GM23338 (cell line): ENCODE results near the gene TMEM51. TPM values are rescaled to one million over a fixed set of nuclear protein-coding genes. Genes with fewer than 3 reads are reported as not detected.
A peak's percentile ranks its signal among the peaks of the same experiment; 100 is the strongest.

ENCODE experiments used
- ATAC-seq: fragments of 200-7000 bp; cut with Tn5 transposase; 3 replicates; pipeline ENCODE4 v1.9.1; 2020
- DNase-seq: peaks from one replicate; pipeline ENCODE4 v3.0.0-alpha.2; 2015; ENCODE audit warnings: low spot score
- H2AFZ ChIP-seq: fragments of 200-600 bp; sonication (generic); 2 replicates; pipeline ENCODE4 v1.8.0; 2016; ENCODE audit warnings: antibody characterized with exemption, mild to moderate bottlenecking, moderate library complexity
- H3F3A ChIP-seq: fragments of 200-600 bp; sonication (generic); replicated peaks from 2 replicates; pipeline ENCODE4 v1.8.0; 2017; ENCODE audit warnings: antibody characterized with exemption, mixed run types, low read depth
- H3K27ac ChIP-seq: fragments of 200-600 bp; sonication (generic); 2 replicates; pipeline ENCODE4 v1.6.1; 2016; ENCODE audit warnings: low read depth
- H3K27me3 ChIP-seq: fragments of 200-600 bp; sonication (generic); 2 replicates; pipeline ENCODE4 v1.8.0; 2016; ENCODE audit warnings: mild to moderate bottlenecking, mixed run types, moderate library complexity; ENCODE audit not compliant: insufficient read depth
- H3K36me3 ChIP-seq: fragments of 200-600 bp; sonication (generic); 2 replicates; pipeline ENCODE4 v1.8.0; 2016; ENCODE audit warnings: mild to moderate bottlenecking; ENCODE audit not compliant: insufficient read depth
- H3K4me1 ChIP-seq: fragments of 200-600 bp; sonication (generic); 2 replicates; pipeline ENCODE4 v1.8.0; 2016; ENCODE audit warnings: mild to moderate bottlenecking, moderate library complexity; ENCODE audit not compliant: insufficient read depth
- H3K4me2 ChIP-seq: fragments of 200-600 bp; sonication (generic); 2 replicates; pipeline ENCODE4 v1.7.1; 2017; ENCODE audit warnings: mixed run types
- H3K4me3 ChIP-seq: fragments of 200-600 bp; sonication (generic); 2 replicates; pipeline ENCODE4 v1.6.1; 2016; ENCODE audit warnings: mixed run types
- H3K79me2 ChIP-seq: fragments of 200-600 bp; sonication (generic); replicated peaks from 2 replicates; pipeline ENCODE4 v1.8.0; 2017; ENCODE audit warnings: mild to moderate bottlenecking; ENCODE audit not compliant: insufficient read depth
- H3K9me2 ChIP-seq: fragments of 200-600 bp; sonication (generic); 2 replicates; pipeline ENCODE4 v1.8.0; 2017; ENCODE audit not compliant: insufficient read depth
- H4K20me1 ChIP-seq: fragments of 200-600 bp; sonication (generic); replicated peaks from 2 replicates; pipeline ENCODE4 v1.8.0; 2017; ENCODE audit warnings: mild to moderate bottlenecking; ENCODE audit not compliant: insufficient read depth
- H3K27ac Mint-ChIP-seq: 2 replicates; pipeline ENCODE4 v1.8.0; 2020; ENCODE audit warnings: inconsistent platforms, mild to moderate bottlenecking, moderate library complexity, mixed read lengths
- H3K27me3 Mint-ChIP-seq: 3 replicates; pipeline ENCODE4 v1.8.0; 2022; ENCODE audit warnings: low read depth, mild to moderate bottlenecking, moderate library complexity, mixed read lengths, inconsistent platforms; ENCODE audit not compliant: insufficient read depth, poor library complexity
- H3K36me3 Mint-ChIP-seq: 3 replicates; pipeline ENCODE4 v1.8.0; 2021; ENCODE audit warnings: low read depth, mild to moderate bottlenecking, inconsistent platforms, moderate library complexity, mixed read lengths
- H3K4me1 Mint-ChIP-seq: 3 replicates; pipeline ENCODE4 v1.8.0; 2020; ENCODE audit warnings: mild to moderate bottlenecking, inconsistent platforms, mixed read lengths
- H3K4me3 Mint-ChIP-seq: 3 replicates; pipeline ENCODE4 v1.8.0; 2021; ENCODE audit warnings: moderate library complexity, mild to moderate bottlenecking, inconsistent platforms, mixed read lengths
- H3K9me3 Mint-ChIP-seq: 3 replicates; pipeline ENCODE4 v1.8.0; 2020; ENCODE audit warnings: moderate library complexity, mild to moderate bottlenecking, inconsistent platforms, mixed read lengths
- CTCF ChIP-seq, 2 experiments: fragments of 200-600 bp in 1 of 2; sonication (generic) in 1 of 2; conservative IDR thresholded peaks; 2 replicates each; pipeline versions ENCODE4 v1.5.1 to v1.6.1; 2016 to 2017; ENCODE audit warnings: antibody characterized with exemption in 2 of 2, low read depth in 2 of 2, mild to moderate bottlenecking in 2 of 2, moderate library complexity in 1 of 2
- EZH2 ChIP-seq: fragments of 200-600 bp; sonication (generic); IDR thresholded peaks from one replicate; pipeline ENCODE4 v1.8.0; 2017; ENCODE audit warnings: antibody characterized with exemption, mild to moderate bottlenecking, low read depth; ENCODE audit not compliant: unreplicated experiment
- EZH2phosphoT487 ChIP-seq: fragments of 200-600 bp; sonication (generic); IDR thresholded peaks from one replicate; pipeline ENCODE4 v1.8.1; 2018; ENCODE audit warnings: antibody characterized with exemption; ENCODE audit not compliant: unreplicated experiment
- JUNB ChIP-seq: IDR thresholded peaks from one replicate; pipeline ENCODE4 v1.6.1; 2016; ENCODE audit warnings: antibody characterized with exemption; ENCODE audit not compliant: unreplicated experiment
- NANOG ChIP-seq: IDR thresholded peaks from 2 replicates; pipeline ENCODE4 v1.6.1; 2016; ENCODE audit warnings: antibody characterized with exemption, borderline replicate concordance
- POLR2AphosphoS5 ChIP-seq: IDR thresholded peaks from 2 replicates; pipeline ENCODE4 v1.6.1; 2016; ENCODE audit warnings: antibody characterized with exemption, low read depth
- ZNF331 ChIP-seq: fragments of 250-450 bp; sonication (Bioruptor Pico); IDR thresholded peaks from 2 replicates; pipeline ENCODE4 v1.5.0; 2020; ENCODE audit warnings: low read depth, mild to moderate bottlenecking, moderate library complexity
- polyA plus RNA-seq: library from polyadenylated mRNA; unstranded; fragments of >200 nt; fragmentation: Nextera tagmentation; extraction: Ambion mirVana; gene quantifications from 2 replicates; pipeline ENCODE4 v1.2.1, GENCODE V29; 2016
- total RNA-seq: library from RNA; depleted of rRNA; stranded (reverse); fragments of >200 nt; shearing (Covaris generic); gene quantifications from 2 replicates; pipeline ENCODE4 v1.2.3, GENCODE V29; 2014
- TF ChIP-seq, protein P1 (sequence below): IDR thresholded peaks from 2 replicates; pipeline ENCODE4 v1.6.1; 2016; ENCODE audit warnings: antibody characterized with exemption
- TF ChIP-seq, protein P2 (sequence below): IDR thresholded peaks from one replicate; pipeline ENCODE4 v1.6.1; 2018; ENCODE audit warnings: antibody characterized with exemption; ENCODE audit not compliant: unreplicated experiment

TMEM51 gene
- total and polyA plus RNA-seq, 2 experiments from 2014 or later: 4.0 to 5.2 TPM

DNA sequence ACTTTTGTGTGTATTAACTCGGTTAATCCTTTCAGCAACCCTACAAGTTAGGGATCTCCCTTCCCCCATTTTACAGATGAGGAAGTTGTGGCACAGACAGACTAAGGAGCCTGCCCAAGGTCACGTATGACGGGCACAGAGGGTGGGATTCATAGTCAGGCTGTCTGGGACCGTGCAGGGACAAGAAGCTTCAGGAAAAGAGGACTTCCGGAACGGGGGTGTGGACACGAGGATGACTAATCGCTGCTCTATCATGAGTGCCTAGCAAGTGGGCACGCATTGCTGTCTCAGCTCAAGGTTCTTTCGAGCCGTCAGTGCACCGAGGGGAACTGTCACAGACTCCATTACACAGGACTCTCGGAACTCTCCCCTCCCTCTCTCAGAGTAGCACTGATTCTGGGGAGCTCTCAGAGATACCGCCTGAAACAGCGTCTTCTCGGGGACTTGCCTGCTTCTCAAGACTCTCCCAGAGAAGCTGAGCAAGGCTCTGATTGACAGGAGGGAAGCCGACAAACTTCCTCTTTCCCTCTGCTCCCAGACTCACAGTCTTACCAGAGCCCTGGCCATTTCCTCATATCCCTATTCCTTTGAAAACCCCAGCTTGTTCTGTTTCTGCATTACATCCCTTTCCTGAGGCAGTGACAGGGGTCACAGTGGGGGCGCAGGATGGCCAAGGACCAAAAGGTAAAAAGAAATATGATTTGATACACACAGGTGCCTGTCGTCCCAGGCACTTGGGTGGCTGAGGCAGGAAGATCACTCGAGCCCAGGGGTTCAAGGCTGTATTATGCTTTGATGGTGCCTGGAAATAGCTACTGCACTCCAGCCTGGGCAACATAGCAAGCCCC, 107.8 kb downstream of the TMEM51 start:
- Histone ChIP-seq H3K9me2 (no peaks in the 10 kb centered on the region), H3K4me3 (no peak overlapping the region), H3K4me2 (no peak overlapping the region), H3K36me3 (no peaks in the 10 kb centered on the region), H3K27me3 (no peaks in the 10 kb centered on the region), H3K79me2 (no peaks in the 10 kb centered on the region), H2AFZ (peak overlapping the region; percentile 32; the same call in 1 of the 2 replicates), H3F3A (no peaks in the 10 kb centered on the region), H3K27ac (no peak overlapping the region), H4K20me1 (no peaks in the 10 kb centered on the region), H3K4me1 (no peaks in the 10 kb centered on the region)
- no peak for TF ChIP-seq EZH2phosphoT487
- H3K36me3 Mint-ChIP-seq: no peaks in the 10 kb centered on the region
- H3K4me1 Mint-ChIP-seq: peaks cover 19% of the 10 kb centered on the region; the same call in 2 of the 3 replicates
- peak; percentile 20 for DNase-seq
- no peaks in the 10 kb centered on the region for H3K9me3 Mint-ChIP-seq
- H3K4me3 Mint-ChIP-seq: no peak overlapping the region; the same call in 2 of the 3 replicates
- no peak overlapping the region; the same call in 1 of the 2 replicates for H3K27ac Mint-ChIP-seq
- peak; percentile 56 for ATAC-seq
- peaks cover 8% of the 10 kb centered on the region for H3K27me3 Mint-ChIP-seq

- Mint-ChIP-seq H3K27me3 (peaks cover 8% of the 10 kb centered on the region), H3K4me3 (no peak overlapping the region), H3K36me3 (no peaks in the 10 kb centered on the region), H3K9me3 (no peaks in the 10 kb centered on the region), H3K4me1 (peaks cover 19% of the 10 kb centered on the region; the same call in 2 of the 3 replicates), H3K27ac (no peak overlapping the region)
- Histone ChIP-seq H3K36me3 (no peaks in the 10 kb centered on the region), H4K20me1 (no peaks in the 10 kb centered on the region), H3K79me2 (no peaks in the 10 kb centered on the region), H3K4me1 (no peaks in the 10 kb centered on the region), H3K4me2 (no peak overlapping the region), H3K9me2 (no peaks in the 10 kb centered on the region), H2AFZ (no peak overlapping the region), H3F3A (no peaks in the 10 kb centered on the region), H3K27me3 (no peaks in the 10 kb centered on the region), H3K27ac (no peak overlapping the region), H3K4me3 (no peak overlapping the region)
- TF ChIP-seq ZNF331: no peak
- no peak for TF ChIP-seq JUNB
- TF ChIP-seq, protein P1, sequence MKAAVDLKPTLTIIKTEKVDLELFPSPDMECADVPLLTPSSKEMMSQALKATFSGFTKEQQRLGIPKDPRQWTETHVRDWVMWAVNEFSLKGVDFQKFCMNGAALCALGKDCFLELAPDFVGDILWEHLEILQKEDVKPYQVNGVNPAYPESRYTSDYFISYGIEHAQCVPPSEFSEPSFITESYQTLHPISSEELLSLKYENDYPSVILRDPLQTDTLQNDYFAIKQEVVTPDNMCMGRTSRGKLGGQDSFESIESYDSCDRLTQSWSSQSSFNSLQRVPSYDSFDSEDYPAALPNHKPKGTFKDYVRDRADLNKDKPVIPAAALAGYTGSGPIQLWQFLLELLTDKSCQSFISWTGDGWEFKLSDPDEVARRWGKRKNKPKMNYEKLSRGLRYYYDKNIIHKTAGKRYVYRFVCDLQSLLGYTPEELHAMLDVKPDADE: no peak
- TF ChIP-seq NANOG: no peak
- DNase-seq: no peak
- ATAC-seq: no peak
These were observed 108.4 kb downstream of the TMEM51 start for GRCh38 chr1:15262003-15262377.

- H3K4me2 ChIP-seq: no peak overlapping the region
- no peak for DNase-seq
- ATAC-seq: no peak
- no peak overlapping the region for H3K4me3 Mint-ChIP-seq
- H3K79me2 ChIP-seq: no peaks in the 10 kb centered on the region
- H4K20me1 ChIP-seq: no peaks in the 10 kb centered on the region
- TF ChIP-seq POLR2AphosphoS5: no peak
- TF ChIP-seq, protein P2, sequence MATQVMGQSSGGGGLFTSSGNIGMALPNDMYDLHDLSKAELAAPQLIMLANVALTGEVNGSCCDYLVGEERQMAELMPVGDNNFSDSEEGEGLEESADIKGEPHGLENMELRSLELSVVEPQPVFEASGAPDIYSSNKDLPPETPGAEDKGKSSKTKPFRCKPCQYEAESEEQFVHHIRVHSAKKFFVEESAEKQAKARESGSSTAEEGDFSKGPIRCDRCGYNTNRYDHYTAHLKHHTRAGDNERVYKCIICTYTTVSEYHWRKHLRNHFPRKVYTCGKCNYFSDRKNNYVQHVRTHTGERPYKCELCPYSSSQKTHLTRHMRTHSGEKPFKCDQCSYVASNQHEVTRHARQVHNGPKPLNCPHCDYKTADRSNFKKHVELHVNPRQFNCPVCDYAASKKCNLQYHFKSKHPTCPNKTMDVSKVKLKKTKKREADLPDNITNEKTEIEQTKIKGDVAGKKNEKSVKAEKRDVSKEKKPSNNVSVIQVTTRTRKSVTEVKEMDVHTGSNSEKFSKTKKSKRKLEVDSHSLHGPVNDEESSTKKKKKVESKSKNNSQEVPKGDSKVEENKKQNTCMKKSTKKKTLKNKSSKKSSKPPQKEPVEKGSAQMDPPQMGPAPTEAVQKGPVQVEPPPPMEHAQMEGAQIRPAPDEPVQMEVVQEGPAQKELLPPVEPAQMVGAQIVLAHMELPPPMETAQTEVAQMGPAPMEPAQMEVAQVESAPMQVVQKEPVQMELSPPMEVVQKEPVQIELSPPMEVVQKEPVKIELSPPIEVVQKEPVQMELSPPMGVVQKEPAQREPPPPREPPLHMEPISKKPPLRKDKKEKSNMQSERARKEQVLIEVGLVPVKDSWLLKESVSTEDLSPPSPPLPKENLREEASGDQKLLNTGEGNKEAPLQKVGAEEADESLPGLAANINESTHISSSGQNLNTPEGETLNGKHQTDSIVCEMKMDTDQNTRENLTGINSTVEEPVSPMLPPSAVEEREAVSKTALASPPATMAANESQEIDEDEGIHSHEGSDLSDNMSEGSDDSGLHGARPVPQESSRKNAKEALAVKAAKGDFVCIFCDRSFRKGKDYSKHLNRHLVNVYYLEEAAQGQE: no peak
- TF ChIP-seq EZH2: no peak
- TF ChIP-seq, protein P1: no peak
- no peak for TF ChIP-seq CTCF (conservative IDR thresholded peaks at IDR 0.05; ENCODE audit: low read depth in 2 of 2)
- H3K27me3 Mint-ChIP-seq: peaks cover 8% of the 10 kb centered on the region
- H2AFZ ChIP-seq: no peak overlapping the region
- H3K4me1 ChIP-seq: no peaks in the 10 kb centered on the region
- no peak overlapping the region for H3K4me3 ChIP-seq
- no peaks in the 10 kb centered on the region for H3K36me3 Mint-ChIP-seq
- H3K36me3 ChIP-seq: no peaks in the 10 kb centered on the region
- peaks cover 19% of the 10 kb centered on the region; the same call in 2 of the 3 replicates for H3K4me1 Mint-ChIP-seq
- H3K27me3 ChIP-seq: no peaks in the 10 kb centered on the region
- no peak overlapping the region for H3K27ac ChIP-seq
- H3K9me3 Mint-ChIP-seq: no peaks in the 10 kb centered on the region
- H3K27ac Mint-ChIP-seq: no peak overlapping the region
- H3F3A ChIP-seq: no peaks in the 10 kb centered on the region
- no peaks in the 10 kb centered on the region for H3K9me2 ChIP-seq
These were observed 109.2 kb downstream of the TMEM51 start for GRCh38 chr1:15262706-15263105.
